Esophagus muscularis mucosa (tissue), 4 donors: Measurements from ENCODE around the gene LCN1. TPM values are rescaled to one million over a fixed set of nuclear protein-coding genes. Genes with fewer than 3 reads are reported as not detected.
"Not testable (repeated sequence)": the region's sequence is repeated elsewhere in the genome, so short reads cannot be mapped to it uniquely, and the experiment has no call there.

Experiments used
- DNase-seq: peaks from one replicate; pipeline ENCODE4 v3.0.0-alpha.2; 2017; ENCODE audit errors: extremely low spot score
- H3K27ac ChIP-seq, 4 donors: fragments of 200-600 bp; sonication (generic); replicated peaks in 1 of 4; 1 replicate in 3 of 4; 2 replicates in 1 of 4; pipeline ENCODE4 v1.5.1; 2016 to 2019; ENCODE audit warnings: mild to moderate bottlenecking in 1 of 4
- H3K27me3 ChIP-seq, 4 donors: fragments of 200-600 bp; sonication (generic); one replicate each; pipeline versions ENCODE4 v1.5.1 to v1.6.0; 2016 to 2019
- H3K36me3 ChIP-seq, 4 donors: fragments of 200-600 bp; sonication (generic); one replicate each; pipeline ENCODE4 v1.5.1; 2016 to 2019
- H3K4me1 ChIP-seq, 4 donors: fragments of 200-600 bp; sonication (generic); one replicate each; pipeline ENCODE4 v1.5.1; 2016 to 2019
- H3K4me3 ChIP-seq, 4 donors: fragments of 200-600 bp; sonication (generic); 1 replicate in 2 of 4; 2 replicates in 2 of 4; pipeline ENCODE4 v1.5.1; 2016 to 2019; ENCODE audit warnings: mild to moderate bottlenecking in 4 of 4, moderate library complexity in 1 of 4
- H3K9me3 ChIP-seq, 4 donors: fragments of 200-600 bp; sonication (generic); 1 replicate in 3 of 4; 2 replicates in 1 of 4; pipeline ENCODE4 v1.5.1; 2016 to 2019
- EP300 ChIP-seq: sonication (generic); formaldehyde crosslinking; IDR thresholded peaks from one replicate; pipeline ENCODE4 v1.6.1; 2017; ENCODE audit warnings: antibody characterized with exemption
- POLR2A ChIP-seq: fragments of 450-650 bp; IDR thresholded peaks from one replicate; pipeline ENCODE4 v1.6.1; 2017; ENCODE audit warnings: antibody characterized with exemption, moderate library complexity, mild to moderate bottlenecking, low read depth
- POLR2AphosphoS5 ChIP-seq, 2 donors: sonication (generic); formaldehyde crosslinking; IDR thresholded peaks; one replicate each; pipeline ENCODE4 v1.6.1; 2017; ENCODE audit warnings: antibody characterized with exemption in 2 of 2
- WGBS: methylation state at CpG from one replicate; pipeline ENCODE4 v1.1.5; 2018; 5-methylcytosine and 5-hydroxymethylcytosine counted together
- intact Hi-C: fragments of 100-400 bp; cut with DNase I; formaldehyde crosslinking; loops from one replicate; pipeline ENCODE4 v1.15.1; 2023
- total RNA-seq, 4 donors: library from RNA; depleted of rRNA; stranded (reverse); fragments of >200 nt; gene quantifications; one replicate each; pipeline versions ENCODE4 v1.1.0 to v1.2.1, GENCODE V29; 2016
- TF ChIP-seq, protein P1 (sequence below), 3 experiments: fragments of 200-600 bp in 2 of 3; fragments of 450-650 bp in 1 of 3; sonication (generic) in 2 of 3; IDR thresholded peaks; one replicate each; pipeline ENCODE4 v1.5.1; 2017 to 2019; ENCODE audit warnings: antibody characterized with exemption in 3 of 3, mild to moderate bottlenecking in 2 of 3, moderate library complexity in 1 of 3

LCN1 gene
- total RNA-seq, 4 donors from 2014 or later: not detected

DNA sequence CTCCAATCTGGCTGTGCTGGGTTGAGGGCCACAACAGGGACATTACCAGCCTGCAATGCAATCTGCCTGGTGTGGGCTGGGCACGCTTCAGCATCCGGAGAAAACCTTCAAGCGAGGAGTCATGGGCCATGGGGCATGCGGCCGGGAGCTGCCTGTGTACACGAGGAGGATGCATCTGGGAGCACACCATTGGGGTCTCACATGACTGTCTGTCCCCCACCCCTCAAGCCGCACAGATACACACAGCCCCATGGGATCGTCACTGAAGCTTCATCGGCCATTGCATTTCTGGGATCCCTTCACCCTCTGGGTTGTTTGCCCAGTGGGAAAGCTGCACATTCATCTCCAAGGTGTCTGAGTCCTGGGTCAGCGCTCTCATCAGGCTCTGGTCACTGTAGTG lies 9.9 kb downstream of the LCN1 start:
- H3K27ac ChIP-seq: no peak overlapping the region
- intact Hi-C loops: no loop called here
- TF ChIP-seq POLR2AphosphoS5 (IDR thresholded peaks at IDR 0.05) (no peak), POLR2A (no peak), EP300 (no peak)
- TF ChIP-seq, protein P1, sequence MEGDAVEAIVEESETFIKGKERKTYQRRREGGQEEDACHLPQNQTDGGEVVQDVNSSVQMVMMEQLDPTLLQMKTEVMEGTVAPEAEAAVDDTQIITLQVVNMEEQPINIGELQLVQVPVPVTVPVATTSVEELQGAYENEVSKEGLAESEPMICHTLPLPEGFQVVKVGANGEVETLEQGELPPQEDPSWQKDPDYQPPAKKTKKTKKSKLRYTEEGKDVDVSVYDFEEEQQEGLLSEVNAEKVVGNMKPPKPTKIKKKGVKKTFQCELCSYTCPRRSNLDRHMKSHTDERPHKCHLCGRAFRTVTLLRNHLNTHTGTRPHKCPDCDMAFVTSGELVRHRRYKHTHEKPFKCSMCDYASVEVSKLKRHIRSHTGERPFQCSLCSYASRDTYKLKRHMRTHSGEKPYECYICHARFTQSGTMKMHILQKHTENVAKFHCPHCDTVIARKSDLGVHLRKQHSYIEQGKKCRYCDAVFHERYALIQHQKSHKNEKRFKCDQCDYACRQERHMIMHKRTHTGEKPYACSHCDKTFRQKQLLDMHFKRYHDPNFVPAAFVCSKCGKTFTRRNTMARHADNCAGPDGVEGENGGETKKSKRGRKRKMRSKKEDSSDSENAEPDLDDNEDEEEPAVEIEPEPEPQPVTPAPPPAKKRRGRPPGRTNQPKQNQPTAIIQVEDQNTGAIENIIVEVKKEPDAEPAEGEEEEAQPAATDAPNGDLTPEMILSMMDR (IDR thresholded peaks at IDR 0.05): no peak
- H3K36me3 ChIP-seq: no peaks in the 10 kb centered on the region
- no peak for DNase-seq
- no peak overlapping the region for H3K4me3 ChIP-seq
- WGBS: 100% methylated on average over 1 of the region's 10 CpGs
- H3K4me1 ChIP-seq: no peaks in the 10 kb centered on the region
- peaks cover 0 to 43% (median 0%) of the 10 kb centered on the region in 4 donors for H3K27me3 ChIP-seq
- peaks cover 0 to 5% (median 0%) of the 10 kb centered on the region in 4 donors for H3K9me3 ChIP-seq

DNA sequence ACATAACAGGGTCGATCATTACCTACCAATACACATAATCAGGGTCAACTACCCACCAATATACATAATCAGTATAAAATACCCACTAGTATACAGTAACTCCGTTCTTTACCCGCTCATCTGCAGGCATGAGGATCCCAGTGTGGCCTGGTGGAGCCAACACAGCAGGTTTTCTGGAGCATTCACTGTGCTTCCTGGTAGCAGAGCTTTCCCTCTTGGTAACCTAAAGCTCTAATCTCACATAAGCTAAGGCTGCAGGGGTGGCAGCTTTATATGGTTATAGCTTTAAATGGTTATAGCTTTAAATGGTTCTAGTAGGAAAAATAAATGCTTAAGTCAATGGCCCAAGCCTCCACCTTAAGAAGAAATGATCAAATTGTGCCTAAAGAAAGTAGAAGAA lies 11.9 kb downstream of the LCN1 start:
- intact Hi-C loops: no loop called here
- Histone ChIP-seq H3K27ac (no peak overlapping the region), H3K27me3 (peaks cover 0 to 30% (median 0%) of the 10 kb centered on the region in 4 donors), H3K4me1 (no peaks in the 10 kb centered on the region), H3K9me3 (peaks cover 0 to 5% (median 0%) of the 10 kb centered on the region in 4 donors), H3K36me3 (no peaks in the 10 kb centered on the region), H3K4me3 (no peak overlapping the region)
- 91% methylated on average over 3 of the region's 3 CpGs for WGBS
- DNase-seq: no peak
- TF ChIP-seq POLR2AphosphoS5 (IDR thresholded peaks at IDR 0.05) (no peak), POLR2A (no peak), EP300 (no peak)
- TF ChIP-seq, protein P1 (IDR thresholded peaks at IDR 0.05): no peak

DNA sequence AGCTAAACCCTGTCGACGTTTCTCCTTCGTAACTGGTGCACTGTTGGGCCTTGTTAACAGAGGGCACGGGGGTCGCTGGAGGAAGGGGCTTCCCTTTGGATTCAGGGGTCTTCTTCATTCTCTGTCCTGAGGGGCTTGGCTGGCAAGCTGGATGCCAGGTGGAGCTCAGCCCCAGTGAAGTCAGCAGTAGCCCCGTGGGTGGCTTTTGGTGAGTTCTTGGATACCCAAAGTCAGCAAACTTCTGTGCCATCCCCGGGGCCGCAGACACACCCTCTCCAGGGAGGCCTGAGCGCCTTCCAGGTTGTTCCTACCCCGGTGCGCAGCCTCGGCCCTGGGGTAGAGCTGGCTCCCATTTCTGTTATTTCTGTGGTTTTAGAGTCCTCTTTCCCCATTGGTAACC lies 12.4 kb downstream of the LCN1 start:
- Histone ChIP-seq H3K4me3 (no peak overlapping the region), H3K4me1 (no peaks in the 10 kb centered on the region), H3K36me3 (no peaks in the 10 kb centered on the region), H3K27ac (no peak overlapping the region), H3K27me3 (peaks cover 0 to 33% (median 0%) of the 10 kb centered on the region in 4 donors), H3K9me3 (peaks cover 0 to 5% (median 0%) of the 10 kb centered on the region in 4 donors)
- intact Hi-C loops: no loop called here
- no peak for DNase-seq
- no peak for TF ChIP-seq EP300
- TF ChIP-seq, protein P1 (IDR thresholded peaks at IDR 0.05): no peak
- no peak for TF ChIP-seq POLR2A
- TF ChIP-seq POLR2AphosphoS5 (IDR thresholded peaks at IDR 0.05): no peak
- 84% methylated on average over 12 of the region's 12 CpGs for WGBS

DNA sequence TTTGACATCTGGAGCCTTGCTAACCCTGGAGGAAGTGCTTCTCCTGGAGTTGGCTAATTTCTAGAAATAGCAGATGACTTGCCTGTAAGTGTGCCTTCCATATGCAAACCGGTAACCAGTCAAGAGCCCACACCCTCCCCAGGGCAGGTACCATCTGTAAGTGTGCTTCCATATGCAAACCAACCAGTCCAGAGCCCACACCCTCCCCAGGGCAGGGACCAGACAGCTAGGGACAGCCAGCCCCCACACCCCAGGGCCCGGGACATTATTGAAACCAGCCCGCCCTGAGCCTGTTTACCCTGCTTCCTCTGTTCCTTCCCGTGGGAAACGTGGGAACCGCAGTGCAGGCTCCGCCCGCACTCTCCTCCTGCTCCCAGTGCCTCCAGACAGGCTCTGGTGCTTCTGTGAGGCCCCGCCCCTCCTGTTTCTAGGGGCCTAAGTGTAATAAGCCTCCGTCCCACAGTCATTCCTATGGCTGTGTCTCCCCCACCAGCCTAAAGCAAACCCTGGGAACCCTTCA lies 13.0 kb downstream of the LCN1 start:
- H3K4me1 ChIP-seq, intact Hi-C loops, H3K4me3 ChIP-seq, DNase-seq, H3K36me3 ChIP-seq, H3K9me3 ChIP-seq, H3K27ac ChIP-seq: not testable (repeated sequence)
- peaks cover 0 to 39% (median 0%) of the 10 kb centered on the region in 4 donors for H3K27me3 ChIP-seq
- 39% methylated on average over 10 of the region's 10 CpGs for WGBS

DNA sequence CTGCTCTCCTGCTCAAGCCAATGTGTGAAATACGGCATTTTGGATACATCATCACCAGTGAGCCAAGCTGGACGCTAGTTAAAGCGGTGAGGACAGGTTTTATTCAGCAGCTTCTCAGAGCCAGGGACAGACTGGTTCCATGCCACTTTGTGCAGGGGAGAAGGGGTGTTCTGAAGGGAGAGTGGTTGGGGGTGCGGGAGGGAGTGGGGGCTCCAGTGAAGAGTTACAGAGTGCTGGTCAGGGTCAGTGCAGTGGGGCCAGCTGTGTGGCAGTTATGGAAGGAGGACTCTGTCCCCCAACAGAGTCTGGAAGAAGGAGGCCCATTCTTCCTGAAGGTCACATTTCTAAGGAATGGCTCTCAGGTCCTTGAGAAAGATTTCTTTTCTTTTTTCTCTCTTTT lies 13.6 kb downstream of the LCN1 start:
- DNase-seq, H3K9me3 ChIP-seq, H3K4me3 ChIP-seq, H3K4me1 ChIP-seq, H3K27ac ChIP-seq, intact Hi-C loops, H3K36me3 ChIP-seq: not testable (repeated sequence)
- WGBS: 97% methylated on average over 3 of the region's 4 CpGs
- H3K27me3 ChIP-seq: peaks cover 0 to 45% (median 0%) of the 10 kb centered on the region in 4 donors

DNA sequence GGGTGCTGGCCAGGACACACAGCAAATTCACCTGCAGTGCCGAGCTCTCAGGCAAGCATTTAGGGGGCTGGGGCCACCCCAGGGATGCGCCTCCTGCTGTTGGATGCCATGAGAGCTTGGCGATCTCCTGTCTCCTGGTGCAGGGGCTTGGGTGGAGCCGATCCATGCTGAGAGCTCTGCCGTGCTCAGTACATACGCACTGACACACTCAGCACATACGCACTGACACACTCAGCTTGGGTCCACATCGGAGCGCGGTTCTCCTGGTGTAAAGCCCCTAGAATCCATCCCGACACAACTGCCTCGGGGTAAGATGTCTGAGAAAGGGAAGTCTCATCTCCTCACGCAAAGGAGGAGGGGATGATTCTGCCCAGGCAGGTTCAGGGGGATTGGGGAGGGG lies 14.4 kb downstream of the LCN1 start:
- 77% methylated on average over 8 of the region's 13 CpGs for WGBS
- intact Hi-C loops, H3K27ac ChIP-seq, H3K4me1 ChIP-seq, H3K9me3 ChIP-seq, H3K4me3 ChIP-seq, H3K36me3 ChIP-seq, DNase-seq: not testable (repeated sequence)
- peaks cover 0 to 46% (median 0%) of the 10 kb centered on the region in 4 donors for H3K27me3 ChIP-seq
